Measurements from ENCODE around the gene A3GALT2.

A3GALT2 gene

DNA sequence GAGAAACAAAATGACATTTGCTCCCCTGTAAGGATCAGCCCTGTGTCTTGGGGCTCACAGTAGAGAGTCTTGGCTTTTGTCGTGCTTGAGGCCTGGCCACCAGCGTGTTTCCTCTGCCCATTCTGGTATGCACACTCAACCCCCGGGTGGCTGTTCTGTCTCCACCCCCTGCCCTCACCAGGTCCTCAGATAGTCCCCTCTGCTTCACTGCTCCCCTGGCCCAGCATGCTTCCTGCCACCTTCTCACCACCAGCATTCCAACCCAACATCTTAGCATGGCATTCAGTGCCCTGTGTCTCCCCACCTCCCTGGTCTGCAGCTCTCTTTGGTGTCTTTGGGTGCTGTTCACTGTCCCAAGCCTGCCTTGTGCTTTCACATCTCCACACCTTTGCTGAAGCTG lies 48.4 kb downstream of the A3GALT2 start:
- DNase-seq (ENCODE audit: low read depth): no peak

DNA sequence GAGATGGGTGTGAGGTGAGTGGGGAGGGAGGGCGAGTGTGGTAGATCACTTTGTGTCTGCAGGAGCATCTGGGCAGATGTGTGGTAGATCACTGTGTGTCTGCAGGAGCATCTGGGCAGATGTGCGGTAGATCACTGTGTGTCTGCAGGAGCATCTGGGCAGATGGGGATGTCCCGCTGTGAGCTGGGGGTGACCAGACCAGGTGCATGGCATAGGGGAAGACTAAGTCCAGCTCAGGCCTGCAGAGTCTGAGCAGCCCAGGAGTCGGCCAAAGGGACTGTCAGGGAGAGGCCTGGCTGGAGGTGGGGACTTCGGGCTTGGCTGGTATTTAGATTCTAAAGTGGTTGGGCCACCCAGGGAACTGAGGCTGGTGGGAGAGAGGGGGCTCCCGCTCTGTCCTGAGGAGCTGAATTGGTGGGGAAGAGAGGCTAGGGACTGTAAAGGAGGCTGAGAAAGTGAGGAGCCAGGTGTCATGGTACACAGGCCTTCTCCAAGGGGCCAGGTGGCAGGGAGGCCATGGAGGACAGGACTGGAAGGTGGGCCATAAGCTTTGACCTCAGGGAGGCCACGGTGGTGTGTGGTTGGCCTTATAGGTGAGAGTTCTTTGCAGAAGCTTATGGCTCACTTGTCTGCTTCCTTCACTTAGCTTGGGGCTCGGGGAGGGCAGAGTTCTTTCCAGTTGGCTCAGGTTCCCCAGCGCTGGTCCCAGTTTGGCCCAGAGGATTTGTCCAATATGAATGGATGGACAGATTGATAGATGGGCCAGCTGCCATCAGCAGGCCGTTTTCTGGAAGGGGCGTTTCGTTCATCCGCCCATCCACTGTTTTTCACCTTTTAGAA lies 49.0 kb downstream of the A3GALT2 start:
- no peak for DNase-seq (ENCODE audit: low read depth)

DNA sequence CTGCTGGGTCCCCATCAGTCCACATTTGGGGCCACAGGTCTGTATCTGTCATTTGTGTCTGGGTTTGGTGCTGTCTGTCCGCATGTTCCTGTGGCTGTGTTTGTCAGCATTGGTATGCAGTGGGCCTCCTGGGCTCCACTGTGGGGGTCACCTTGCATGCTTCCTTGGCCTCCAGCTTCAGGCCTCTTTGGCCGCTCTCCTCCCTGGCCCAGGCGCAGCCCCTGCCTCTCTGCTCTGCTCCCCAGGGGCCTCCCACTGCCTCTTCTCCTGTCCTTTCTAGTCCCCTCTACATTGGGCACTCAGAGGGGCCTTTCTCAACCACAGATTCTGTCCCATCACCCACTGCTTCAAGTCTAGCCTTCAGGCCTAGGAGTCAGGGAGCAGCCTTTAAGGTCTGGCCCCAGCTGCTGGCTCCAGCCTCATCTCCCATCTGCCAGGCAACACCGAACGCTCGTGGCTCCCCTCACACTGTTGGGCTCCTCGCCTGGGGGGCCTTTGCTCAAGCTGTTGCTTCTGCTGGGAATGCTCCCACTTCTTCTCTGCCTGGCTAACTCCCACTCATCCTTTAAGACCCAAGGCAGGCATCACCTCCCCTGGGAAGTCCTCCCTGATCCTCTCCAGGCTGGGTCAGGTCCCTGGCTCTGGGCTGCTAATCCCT lies 50.0 kb downstream of the A3GALT2 start:
- no peak for DNase-seq (ENCODE audit: low read depth)

DNA sequence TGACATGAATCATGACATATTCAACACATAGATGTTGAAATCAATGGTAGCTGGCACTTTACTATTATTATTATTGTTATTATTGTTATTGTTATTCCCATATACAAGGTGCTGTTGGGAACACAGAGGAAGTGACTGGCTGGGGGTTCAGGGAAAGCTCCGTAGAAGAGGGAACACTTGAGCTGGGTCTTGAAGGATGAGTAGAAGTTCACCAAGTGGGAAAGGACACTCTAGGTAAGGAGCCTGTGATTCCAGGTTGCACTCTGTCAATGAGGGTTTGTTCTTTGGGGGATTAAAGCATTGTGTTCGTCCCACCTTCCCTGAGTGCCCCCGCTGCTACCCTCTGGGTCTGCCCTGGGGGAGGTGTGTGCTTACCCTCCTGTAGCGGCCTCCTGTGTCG lies 50.5 kb downstream of the A3GALT2 start:
- no peak for DNase-seq (ENCODE audit: low read depth)

DNA sequence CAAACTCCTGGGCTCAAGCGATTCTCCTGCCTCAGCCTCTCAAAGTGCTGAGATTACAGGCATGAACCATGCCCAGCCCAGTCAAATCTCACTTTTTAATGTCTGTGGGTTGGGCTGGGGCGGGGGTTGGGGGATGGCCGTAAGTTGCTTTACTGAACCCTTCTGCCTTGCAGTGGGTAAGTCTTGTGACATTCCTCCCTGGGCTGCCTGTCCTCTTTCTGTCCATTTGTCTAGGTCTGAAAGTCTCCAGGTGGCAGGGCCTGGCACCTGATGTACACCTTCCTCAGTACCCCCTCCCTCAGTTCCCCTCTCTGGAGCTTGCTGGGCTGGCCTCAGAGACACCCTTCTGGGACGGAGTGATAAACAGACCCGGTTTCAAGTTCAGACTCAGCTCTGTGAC lies 51.3 kb downstream of the A3GALT2 start:
- DNase-seq (ENCODE audit: low read depth): no peak

DNA sequence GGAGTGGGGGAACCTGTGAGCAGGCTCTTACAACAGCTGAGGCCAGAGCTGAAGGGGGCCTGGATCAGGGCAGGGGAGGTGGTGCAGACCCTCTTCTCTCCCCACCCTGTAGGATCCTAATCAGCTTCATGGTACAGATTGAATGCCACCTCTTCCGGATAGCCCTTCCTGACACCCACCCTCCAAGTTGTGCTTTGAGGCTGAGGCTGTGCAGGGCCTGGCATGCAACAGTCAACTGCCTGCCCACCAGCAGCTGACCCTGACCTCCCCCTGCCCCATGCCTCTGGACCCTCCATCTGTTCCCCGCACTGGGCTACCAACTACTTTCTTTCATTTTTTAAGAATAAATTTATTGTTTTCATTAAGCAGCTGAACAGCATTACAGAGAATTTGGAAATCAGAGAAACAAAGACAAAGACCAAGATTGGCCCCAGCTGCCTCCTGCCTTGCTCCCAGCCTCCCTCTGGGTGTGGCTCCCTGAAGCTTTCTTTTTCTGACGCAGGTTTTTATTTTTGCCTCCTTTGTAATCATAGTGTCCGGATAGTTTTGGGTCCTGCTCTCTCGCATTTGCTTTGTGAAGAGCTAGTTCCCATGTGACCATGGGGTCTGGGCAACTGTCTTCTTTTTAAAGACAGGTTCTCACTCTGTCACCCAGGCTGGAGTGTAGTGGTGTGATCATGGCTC lies 51.8 kb downstream of the A3GALT2 start:
- no peak for DNase-seq (ENCODE audit: low read depth)

DNA sequence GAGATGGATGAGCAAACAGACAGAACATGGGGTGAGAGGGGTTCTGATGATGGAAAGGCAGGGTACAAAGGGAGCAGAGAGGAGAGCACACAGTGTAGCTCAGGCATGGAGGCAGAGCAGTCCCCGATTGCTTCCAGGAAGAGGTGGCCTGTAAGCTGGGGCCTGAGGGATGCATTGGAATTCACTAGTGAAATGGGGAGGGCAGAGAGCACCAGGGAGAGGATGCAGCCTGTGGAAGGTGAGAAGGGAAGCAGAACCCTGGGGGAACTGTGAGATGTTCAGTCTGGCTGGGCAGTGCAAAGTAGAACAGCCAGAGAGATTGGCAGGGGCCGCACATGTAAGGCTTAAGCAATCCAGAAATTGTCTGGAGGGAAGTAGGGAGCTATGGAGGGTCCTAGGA lies 52.4 kb downstream of the A3GALT2 start:
- no peak for DNase-seq (ENCODE audit: low read depth)

DNA sequence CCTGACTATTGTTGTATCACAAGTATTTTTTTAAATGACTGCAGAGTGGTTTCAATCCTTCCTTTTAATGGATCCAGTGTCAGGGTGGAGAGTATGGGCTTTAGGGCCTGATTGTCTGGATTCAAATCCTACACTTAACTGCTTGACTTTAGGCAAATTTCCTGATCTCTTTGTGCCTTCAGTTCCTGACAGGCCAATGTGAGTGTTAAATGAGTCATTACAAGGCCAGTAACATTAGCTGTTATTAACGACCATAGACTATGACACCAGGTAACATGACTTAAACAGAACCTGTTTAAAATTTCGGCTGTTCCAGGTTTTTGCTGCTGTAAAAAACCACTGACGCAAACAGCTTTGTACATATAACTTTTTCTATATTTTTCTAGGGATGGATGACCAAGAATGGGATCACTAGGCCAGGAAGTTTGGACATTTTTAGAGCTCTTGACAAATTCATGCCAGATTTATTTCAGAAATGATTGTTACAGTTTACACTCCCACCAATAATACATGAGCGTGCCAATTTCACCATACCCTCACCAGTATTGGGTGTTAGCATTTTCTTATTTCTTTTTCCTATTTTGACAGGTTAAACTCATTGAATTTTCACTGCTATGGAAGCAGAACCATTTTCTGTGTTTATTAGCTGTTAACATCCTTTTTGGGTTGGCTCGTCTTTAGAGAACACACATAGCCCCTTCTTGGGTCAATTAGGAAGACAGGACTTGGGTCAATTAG lies 53.3 kb downstream of the A3GALT2 start:
- DNase-seq (ENCODE audit: low read depth): peak; percentile 11

DNA sequence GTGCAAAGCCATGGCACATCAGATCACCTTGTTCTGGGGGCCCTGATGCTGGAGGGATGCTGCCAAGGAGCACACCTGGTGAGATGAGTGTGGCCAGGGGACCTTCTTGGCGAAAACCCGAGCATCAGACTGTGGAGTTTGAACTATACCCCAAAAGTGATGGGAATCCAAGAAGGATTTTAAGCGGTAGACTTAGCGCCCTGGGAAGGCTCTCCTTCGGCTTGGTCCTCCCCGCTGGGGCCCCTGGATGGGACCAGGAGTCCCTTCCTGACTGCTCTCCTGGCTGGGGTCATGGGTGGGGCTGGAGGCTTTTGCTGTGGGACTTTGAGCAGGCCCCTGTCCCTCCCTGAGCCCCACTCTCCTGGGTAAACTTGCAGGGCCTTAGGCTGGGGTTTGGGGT lies 54.1 kb downstream of the A3GALT2 start:
- DNase-seq (ENCODE audit: low read depth): no peak

DNA sequence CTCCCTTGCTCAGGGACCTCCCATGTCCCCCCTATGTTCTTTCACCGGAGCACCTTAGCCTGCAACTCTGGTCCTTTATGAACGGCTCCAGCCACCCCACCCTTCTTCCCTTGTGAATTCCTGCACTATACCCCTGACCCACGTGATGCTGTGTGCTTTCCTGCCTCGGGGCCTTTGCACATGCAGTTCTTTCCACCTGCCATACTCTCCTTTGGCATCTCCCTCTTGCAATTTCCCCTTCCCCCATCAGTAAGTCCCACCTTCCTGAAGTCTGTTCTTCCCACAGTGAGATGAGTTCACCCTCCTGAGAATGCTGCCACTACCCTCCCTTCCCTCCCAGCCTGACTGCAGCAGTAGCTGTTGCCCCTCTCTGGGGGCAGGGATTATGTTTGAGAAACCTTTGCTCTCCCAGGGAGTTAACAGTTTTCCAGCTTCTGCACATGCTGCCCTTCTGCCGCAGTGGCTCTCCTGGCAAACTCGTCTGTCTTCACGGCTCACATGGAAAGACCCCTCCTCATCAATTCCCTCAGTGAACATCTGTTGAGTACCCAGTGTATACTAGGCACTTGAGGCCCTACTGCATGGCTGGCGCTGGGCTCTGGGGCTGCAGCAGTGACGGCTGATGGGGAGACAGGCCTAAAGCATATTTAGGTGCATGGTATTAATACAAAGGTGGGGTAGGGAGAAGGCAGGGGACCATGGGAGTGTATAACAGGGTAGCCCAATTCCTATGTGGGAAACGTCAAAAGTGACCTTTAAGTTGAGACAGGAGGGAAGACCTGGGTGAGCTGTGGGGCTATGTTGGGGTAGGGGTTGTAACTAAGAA lies 54.9 kb downstream of the A3GALT2 start:
- DNase-seq (ENCODE audit: low read depth): no peak

DNA sequence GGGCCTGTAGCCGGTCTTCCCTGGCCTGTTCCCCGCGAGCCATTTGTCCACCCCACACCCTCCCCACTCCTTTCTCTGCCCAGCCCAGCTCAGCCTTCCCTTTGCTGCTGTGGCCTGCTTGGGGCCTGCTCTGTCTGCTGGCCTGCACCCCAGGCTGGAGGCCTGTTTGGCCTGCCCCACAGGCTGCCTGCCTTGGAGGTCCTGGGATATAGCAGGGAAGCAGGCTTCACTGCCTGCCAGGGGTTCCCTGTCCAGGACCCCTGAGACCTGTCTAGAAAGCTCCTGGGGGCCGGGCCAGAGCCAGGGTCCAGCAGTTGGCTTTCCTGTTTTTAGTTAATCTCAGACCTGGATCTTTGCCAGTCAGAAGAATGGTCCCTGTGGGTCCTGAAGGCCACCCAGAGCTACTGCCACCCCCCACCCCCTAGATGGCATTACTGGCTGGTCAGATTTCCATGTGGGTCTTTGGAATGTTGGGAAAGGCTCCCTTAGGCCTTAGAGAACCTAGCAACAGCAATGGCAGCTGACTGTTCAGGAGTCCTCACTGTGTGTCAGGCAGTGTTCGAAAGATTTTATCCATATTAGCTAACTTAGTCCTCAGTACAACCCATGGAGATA lies 56.9 kb downstream of the A3GALT2 start:
- no peak for DNase-seq (ENCODE audit: low read depth)

DNA sequence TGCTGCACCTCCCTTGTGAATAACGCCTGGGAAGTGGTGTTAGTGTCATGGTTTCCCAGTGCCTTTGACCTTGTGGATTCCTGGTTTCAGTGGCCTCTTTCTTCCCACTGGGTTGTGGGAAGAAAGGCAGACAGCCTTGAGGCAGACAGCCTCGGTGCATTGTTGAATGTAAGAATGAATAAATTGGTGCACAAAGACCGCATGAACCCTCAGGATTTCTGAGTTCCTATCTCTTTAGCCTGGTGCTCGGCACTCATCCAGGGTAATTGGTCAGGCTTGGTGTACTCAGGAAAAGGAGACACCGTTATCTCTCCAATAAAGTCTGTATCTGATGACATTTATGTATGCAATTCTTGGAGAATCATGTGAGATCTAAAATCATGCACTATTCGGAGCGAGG lies 59.6 kb downstream of the A3GALT2 start:
- no peak for DNase-seq (ENCODE audit: low read depth)

DNA sequence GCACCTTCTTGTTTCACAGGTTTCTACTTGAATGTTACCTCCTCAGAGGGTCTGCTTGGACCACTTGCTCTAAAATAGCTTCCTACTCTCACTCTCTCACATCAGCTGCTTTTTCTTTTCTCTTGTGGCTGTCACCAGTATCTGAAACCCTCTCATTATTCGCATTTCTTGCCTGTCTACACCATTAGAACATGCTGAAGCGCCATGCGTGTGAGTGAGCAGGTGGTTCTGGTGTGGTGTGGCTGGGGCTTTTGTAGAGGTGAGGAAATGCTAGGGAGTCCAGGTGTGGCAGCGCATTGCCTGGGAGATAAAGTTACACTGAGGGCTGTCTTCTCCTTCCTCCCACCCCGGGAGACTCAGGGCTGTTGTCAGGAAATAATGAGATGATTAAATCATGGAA lies 60.5 kb downstream of the A3GALT2 start:
- no peak for DNase-seq (ENCODE audit: low read depth)

DNA sequence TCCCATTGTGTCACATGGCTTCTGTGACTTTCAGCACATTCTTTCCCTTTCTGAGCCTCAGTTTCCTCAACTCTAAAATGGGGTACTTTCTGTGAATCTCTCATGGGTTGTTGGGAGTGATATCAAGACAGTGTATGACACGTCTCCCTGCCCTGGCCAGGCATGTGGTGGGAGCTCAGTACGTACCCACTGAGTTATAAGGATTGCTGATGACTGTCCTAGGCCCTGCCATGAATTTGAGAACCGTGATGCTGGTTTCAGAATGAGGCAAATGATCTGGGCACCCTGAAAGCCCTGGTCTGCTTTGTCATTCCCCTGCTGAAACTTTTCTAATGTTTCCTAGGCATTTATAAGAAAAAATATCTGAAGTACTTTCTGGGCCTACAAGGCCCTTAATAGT lies 61.0 kb downstream of the A3GALT2 start:
- no peak for DNase-seq (ENCODE audit: low read depth)

DNA sequence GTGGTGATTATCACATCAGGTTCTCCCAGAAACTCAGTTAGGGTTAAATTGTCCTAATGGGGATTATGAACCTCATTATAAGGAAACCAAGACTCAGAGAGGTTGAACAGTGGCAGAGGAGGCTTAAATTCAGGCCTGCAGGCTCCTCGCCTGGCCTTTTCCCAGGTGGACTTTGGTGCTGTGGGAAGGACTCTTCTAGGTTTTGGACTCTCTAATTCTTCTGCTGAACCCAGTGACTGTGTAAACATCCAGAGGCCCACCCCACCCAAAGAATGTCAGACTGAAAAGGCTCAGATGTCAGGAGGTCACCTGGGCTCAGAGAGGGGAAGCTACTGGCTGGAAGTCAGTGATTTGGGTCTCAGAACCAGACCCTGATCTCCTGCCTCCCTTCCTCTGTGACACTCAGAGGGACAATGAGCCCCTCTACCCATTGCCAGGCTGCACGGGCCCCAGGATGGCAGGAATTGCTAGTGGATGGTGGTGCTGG lies 62.1 kb downstream of the A3GALT2 start:
- no peak for DNase-seq (ENCODE audit: low read depth)

DNA sequence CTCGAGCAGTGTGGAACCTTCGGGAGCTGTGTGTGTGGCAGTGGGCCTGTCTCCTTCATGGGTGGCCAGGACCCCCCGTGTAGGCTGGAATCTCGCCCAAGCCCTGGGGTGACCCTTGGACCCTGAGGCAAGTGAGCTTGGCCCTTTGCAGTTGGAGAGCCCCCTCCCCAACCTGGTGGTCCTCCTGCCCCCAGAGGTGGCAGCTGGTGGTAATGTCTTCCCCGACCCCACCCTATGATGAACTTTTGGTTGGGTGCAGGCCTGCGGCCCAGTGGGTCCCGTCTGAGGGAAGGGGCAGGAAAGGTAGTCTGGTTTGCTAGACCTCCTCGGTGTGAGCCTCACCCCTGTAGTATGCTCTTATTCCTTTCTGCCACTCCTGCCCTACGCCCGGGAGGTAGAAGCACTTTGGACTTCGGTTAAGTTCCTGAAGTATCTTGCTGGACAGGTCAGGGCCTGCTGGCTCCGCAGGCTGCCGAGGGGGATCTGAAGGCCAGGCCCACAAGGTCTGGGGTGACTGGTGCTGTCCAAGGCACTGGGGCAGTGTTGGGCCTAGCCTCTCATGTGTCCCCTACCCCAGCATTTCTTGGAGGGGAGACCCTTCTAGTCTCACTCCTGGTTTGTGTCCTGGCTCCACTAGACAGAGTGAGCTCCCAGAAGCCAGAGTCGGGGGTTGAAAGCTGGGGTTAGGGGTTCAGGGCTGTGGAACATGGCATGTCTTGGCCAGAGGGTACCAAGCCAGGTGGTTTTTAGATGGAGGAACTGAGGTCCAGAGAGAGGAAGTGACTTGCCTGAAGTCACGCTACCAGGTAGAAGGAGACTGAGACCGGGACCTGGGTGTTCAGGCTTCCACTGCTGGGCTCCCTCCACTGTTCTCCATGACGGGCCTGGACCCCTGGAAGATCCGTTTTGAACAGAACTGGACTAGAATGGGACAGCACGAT lies 62.9 kb downstream of the A3GALT2 start:
- DNase-seq (ENCODE audit: low read depth): no peak

DNA sequence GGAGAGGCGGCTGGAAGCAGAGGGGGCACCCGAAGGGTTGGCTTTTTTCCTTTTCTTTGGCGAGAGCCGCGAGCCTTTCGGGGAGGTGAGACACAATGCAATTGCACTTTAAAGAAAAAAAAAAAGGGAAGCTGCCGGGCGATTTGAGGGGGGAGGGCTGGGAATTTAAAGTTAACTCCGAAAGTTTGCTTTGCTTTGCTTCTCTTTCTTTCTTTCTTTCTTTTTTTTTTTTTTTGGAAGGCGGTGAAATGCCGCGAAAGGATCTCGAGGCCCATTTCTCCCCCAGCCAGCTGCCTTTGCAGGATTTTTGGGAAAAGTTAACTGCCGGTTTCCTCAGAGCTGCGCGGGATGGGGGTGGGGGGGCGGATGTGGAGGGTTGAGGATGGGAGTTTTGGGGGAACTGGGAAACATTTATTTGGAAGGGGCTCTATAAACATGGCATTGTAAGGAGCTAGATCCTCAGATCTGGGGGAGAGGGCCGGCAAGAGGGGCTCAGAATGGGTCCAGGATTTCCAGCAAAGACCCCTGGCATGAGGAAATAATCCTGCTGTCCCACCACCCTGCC lies 63.6 kb downstream of the A3GALT2 start:
- no peak for DNase-seq (ENCODE audit: low read depth)

All from ELR (cell line).